HepG2 (cell line): ENCODE measurements around the gene COX14. TPM values are rescaled to one million over a fixed set of nuclear protein-coding genes. Genes with fewer than 3 reads are reported as not detected.

Experiments used
- ATAC-seq: fragments of 200-7000 bp; cut with Tn5 transposase; 3 replicates; pipeline ENCODE4 v1.9.1; 2020; ENCODE audit warnings: mild to moderate bottlenecking, moderate library complexity
- BruUV-seq: library from RNA; stranded (reverse); fragments of 400-500 nt; replicated peaks from 2 replicates; lab custom pipeline; 2021; lab: Mats Ljungman, UMichigan
- CTCF ChIA-PET: fragments of 300-600 bp; formaldehyde crosslinking; extraction: SDS; loops from one replicate; lab custom pipeline; 2021; ENCODE audit warnings: low total read pairs, inconsistent platforms, low intra/inter-chr PET ratio; lab: Yijun Ruan, JAX
- POLR2A ChIA-PET: fragments of 350-600 bp; sonication (Branson Sonifier 250); formaldehyde crosslinking; loops from one replicate; lab custom pipeline; 2020; ENCODE audit warnings: antibody characterized with exemption, inconsistent platforms; lab: Yijun Ruan, JAX
- DNase-seq: peaks from one replicate; pipeline ENCODE4 v3.0.0-alpha.2; 2015; ENCODE audit warnings: low spot score
- FAIRE-seq: peaks from 3 replicates; lab custom pipeline; 2011; peaks lifted over from hg19 to GRCh38; lab: Jason Lieb, UNC
- H2AFZ ChIP-seq: one replicate; pipeline ENCODE4 v1.6.1; 2011; ENCODE audit warnings: low read length, inconsistent platforms
- H3K27ac ChIP-seq: fragments of 300-600 bp; 3 replicates; pipeline ENCODE4 v1.8.0; 2011; ENCODE audit warnings: mixed run types, mild to moderate bottlenecking, mixed read lengths, low read length, inconsistent platforms; ENCODE audit not compliant: insufficient read depth; ENCODE audit errors: extremely low read length
- H3K27me3 ChIP-seq, 2 experiments: fragments of 200-600 bp in 1 of 2; 2 replicates in 1 of 2; 3 replicates in 1 of 2; pipeline versions ENCODE4 v1.6.0 to v1.8.0; 2011; ENCODE audit warnings: low read length in 2 of 2, mild to moderate bottlenecking in 2 of 2, moderate library complexity in 2 of 2, inconsistent platforms in 1 of 2; ENCODE audit not compliant: insufficient read depth in 2 of 2, control insufficient read depth in 1 of 2
- H3K36me3 ChIP-seq, 2 experiments: fragments of 200-600 bp in 1 of 2; replicated peaks in 1 of 2; 2 replicates in 1 of 2; 3 replicates in 1 of 2; pipeline versions ENCODE4 v1.5.1 to v1.8.0; 2011; ENCODE audit warnings: low read length in 2 of 2, inconsistent platforms in 1 of 2; ENCODE audit not compliant: insufficient read depth in 2 of 2, control insufficient read depth in 1 of 2
- H3K4me1 ChIP-seq: 2 replicates; pipeline ENCODE4 v1.5.1; 2012; ENCODE audit warnings: low read length, inconsistent platforms; ENCODE audit not compliant: insufficient read depth
- H3K4me2 ChIP-seq: 2 replicates; pipeline ENCODE4 v1.6.0; 2011; ENCODE audit warnings: low read depth, low read length, inconsistent platforms
- H3K4me3 ChIP-seq, 3 experiments: fragments of 200-600 bp in 1 of 3; sonication (generic), shearing (Covaris generic) in 1 of 3; replicated peaks in 1 of 3; 2 replicates each; pipeline ENCODE4 v1.5.1; 2011 to 2016; ENCODE audit warnings: low read length in 3 of 3, inconsistent platforms in 2 of 3, low read depth in 2 of 3, mild to moderate bottlenecking in 2 of 3, control low read depth in 1 of 3, mixed read lengths in 1 of 3; ENCODE audit not compliant: insufficient read depth in 1 of 3
- H3K79me2 ChIP-seq: one replicate; pipeline ENCODE4 v1.6.1; 2011; ENCODE audit warnings: low read length, inconsistent platforms; ENCODE audit not compliant: insufficient read depth
- H3K9ac ChIP-seq: 2 replicates; pipeline ENCODE4 v1.6.0; 2011; ENCODE audit warnings: mild to moderate bottlenecking, low read depth, low read length, inconsistent platforms; ENCODE audit not compliant: insufficient read depth
- H3K9me3 ChIP-seq: 2 replicates; pipeline ENCODE4 v1.5.1; 2012; ENCODE audit warnings: mild to moderate bottlenecking, low read length
- H4K20me1 ChIP-seq: 2 replicates; pipeline ENCODE4 v1.6.0; 2011; ENCODE audit warnings: inconsistent platforms, mild to moderate bottlenecking, low read length, moderate library complexity; ENCODE audit not compliant: insufficient read depth
- CREB3 ChIP-seq: sonication (generic); formaldehyde crosslinking; IDR thresholded peaks from 2 replicates; pipeline ENCODE4 v1.5.0; 2020; ENCODE audit warnings: missing genetic modification reagents
- GPN1 ChIP-seq: sonication (generic); formaldehyde crosslinking; IDR thresholded peaks from 2 replicates; pipeline ENCODE4 v1.5.1; 2020; ENCODE audit warnings: missing genetic modification reagents, borderline replicate concordance
- HDAC1 ChIP-seq: sonication (generic); formaldehyde crosslinking; IDR thresholded peaks from 2 replicates; pipeline ENCODE4 v1.5.1; 2020; ENCODE audit warnings: mild to moderate bottlenecking, missing genetic modification reagents
- NFIB ChIP-seq: sonication (generic); formaldehyde crosslinking; IDR thresholded peaks from 2 replicates; pipeline ENCODE4 v1.9.0; 2021; ENCODE audit warnings: missing genetic modification reagents, mild to moderate bottlenecking, borderline replicate concordance
- PLSCR1 ChIP-seq: sonication (generic); formaldehyde crosslinking; IDR thresholded peaks from 2 replicates; pipeline ENCODE4 v1.5.0; 2020; ENCODE audit warnings: missing genetic modification reagents, mild to moderate bottlenecking, borderline replicate concordance
- POGZ ChIP-seq: sonication (generic); formaldehyde crosslinking; IDR thresholded peaks from 2 replicates; pipeline ENCODE4 v1.4.0; 2020; ENCODE audit warnings: mild to moderate bottlenecking, missing genetic modification reagents
- SKI ChIP-seq: fragments of 450-650 bp; IDR thresholded peaks from one replicate; pipeline ENCODE4 v1.6.1; 2018; ENCODE audit warnings: mild to moderate bottlenecking; ENCODE audit not compliant: partially characterized antibody
- TBP ChIP-seq: sonication (generic); formaldehyde crosslinking; IDR thresholded peaks from 2 replicates; pipeline ENCODE4 v1.5.0; 2020; ENCODE audit warnings: missing genetic modification reagents
- TBX3 ChIP-seq: fragments of 450-650 bp; IDR thresholded peaks from 2 replicates; pipeline ENCODE4 v1.6.1; 2017; ENCODE audit warnings: antibody characterized with exemption, mild to moderate bottlenecking, inconsistent platforms, borderline replicate concordance
- ZBTB38 ChIP-seq: sonication (generic); formaldehyde crosslinking; IDR thresholded peaks from 2 replicates; pipeline ENCODE4 v1.5.1; 2020; ENCODE audit warnings: mild to moderate bottlenecking, missing genetic modification reagents
- ZFYVE20 ChIP-seq: sonication (generic); formaldehyde crosslinking; IDR thresholded peaks from 2 replicates; pipeline ENCODE4 v1.8.0; 2023; ENCODE audit warnings: low read depth, mild to moderate bottlenecking, moderate library complexity, missing genetic modification reagents, borderline replicate concordance
- ZNF224 ChIP-seq: sonication (generic); formaldehyde crosslinking; IDR thresholded peaks from 2 replicates; pipeline ENCODE4 v1.5.0; 2020; ENCODE audit warnings: mild to moderate bottlenecking, missing genetic modification reagents
- ZNF605 ChIP-seq: sonication (generic); formaldehyde crosslinking; IDR thresholded peaks from 2 replicates; pipeline ENCODE4 v1.8.0; 2022; ENCODE audit warnings: mild to moderate bottlenecking, missing genetic modification reagents
- ZNF724P ChIP-seq: sonication (generic); formaldehyde crosslinking; IDR thresholded peaks from 2 replicates; pipeline ENCODE4 v1.8.0; 2022; ENCODE audit warnings: missing genetic modification reagents, borderline replicate concordance
- ZNF766 ChIP-seq: sonication (generic); formaldehyde crosslinking; IDR thresholded peaks from 2 replicates; pipeline ENCODE4 v1.5.0; 2020; ENCODE audit warnings: missing genetic modification reagents, borderline replicate concordance
- ZNF879 ChIP-seq: sonication (generic); formaldehyde crosslinking; IDR thresholded peaks from 2 replicates; pipeline ENCODE4 v1.8.1; 2023; ENCODE audit warnings: missing genetic modification reagents
- ZNF883 ChIP-seq: sonication (generic); formaldehyde crosslinking; IDR thresholded peaks from 2 replicates; pipeline ENCODE4 v1.5.1; 2020; ENCODE audit warnings: mild to moderate bottlenecking, missing genetic modification reagents; ENCODE audit errors: not compliant biosample characterization
- WGBS: methylation state at CpG from one replicate; pipeline ENCODE4 v1.1.6; 2017; ENCODE audit warnings: low lambda C conversion rate; 5-methylcytosine and 5-hydroxymethylcytosine counted together
- in situ Hi-C: cut with HindIII; loops from 2 replicates; pipeline ENCODE4 v1.10.0; 2017; ENCODE audit warnings: low pct_unique_long_range_greater_than_20kb; ENCODE audit not compliant: extremely low pct_ligation_motif_present
- intact Hi-C: fragments of 100-400 bp; cut with micrococcal nuclease; formaldehyde crosslinking; loops from one replicate; pipeline ENCODE4 v1.10.0; 2022; ENCODE audit not compliant: unreplicated experiment
- polyA plus RNA-seq, 8 experiments: library from polyadenylated mRNA; depleted of rRNA in 3 of 8; stranded (reverse) in 7 of 8; unstranded in 1 of 8; fragments of >200 nt; fragmentation: Illumina TruSeq in 4 of 8; extraction: Trizol in 4 of 8; gene quantifications; 2 replicates each; pipeline versions ENCODE4 v1.2.1 to v1.2.3, GENCODE V29; 2011 to 2016; ENCODE audit warnings: low read depth in 4 of 8, missing spikeins in 1 of 8, mixed read lengths in 1 of 8; ENCODE audit not compliant: insufficient read depth in 1 of 8
- total RNA-seq, 5 experiments: library from RNA; depleted of rRNA; stranded (reverse); fragments of >200 nt; fragmentation: Illumina TruSeq; extraction: Trizol; gene quantifications; 2 replicates each; pipeline ENCODE4 v1.2.3, GENCODE V29; 2016; ENCODE audit warnings: low read depth in 1 of 5
- TF ChIP-seq, protein P1 (sequence below): sonication (generic); formaldehyde crosslinking; IDR thresholded peaks from 2 replicates; pipeline ENCODE4 v1.4.0; 2020; ENCODE audit warnings: mild to moderate bottlenecking, missing genetic modification reagents

The COX14 gene
- total and polyA plus RNA-seq, 2 of the 13 experiments (the other 11 are each of a cell fraction or from before 2014, with no cell fraction given): 53.0 to 71.6 TPM

DNA sequence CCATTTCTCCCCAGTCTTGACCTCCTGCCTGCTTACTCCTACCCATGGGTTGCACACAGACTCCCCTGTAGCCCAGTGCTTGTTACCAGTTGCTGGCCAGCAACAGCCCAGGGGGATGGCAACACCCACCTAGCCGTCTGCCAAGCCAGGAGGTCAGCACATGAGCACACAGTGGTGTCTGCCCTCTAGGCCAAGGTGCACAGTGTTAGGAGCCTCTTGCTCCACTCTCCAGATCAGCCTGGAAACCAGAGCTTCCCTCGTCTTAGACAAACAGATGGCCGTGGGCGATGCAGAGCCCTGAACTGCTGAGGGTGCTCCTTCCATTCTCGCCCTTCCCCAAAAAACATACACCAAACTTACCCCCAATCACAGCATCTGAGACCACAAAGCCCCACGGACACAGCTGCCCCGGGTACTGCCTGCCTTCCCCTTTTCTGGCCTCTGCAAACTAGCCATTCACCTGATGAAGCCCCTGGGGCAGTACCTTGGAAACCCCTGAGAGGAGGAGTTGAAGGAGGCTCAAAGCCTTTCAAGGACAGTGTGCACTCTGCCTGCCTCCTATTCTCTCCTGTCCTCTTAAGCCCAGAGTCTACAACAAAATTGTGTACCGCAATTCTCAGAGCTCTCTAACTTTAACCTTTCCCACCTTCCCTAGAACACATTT, 9.3 kb upstream of the COX14 start (continued):
- no peak for TF ChIP-seq CREB3 (CRISPR knock-in tag)
- TF ChIP-seq SKI: peak; percentile 75
- no peak for TF ChIP-seq ZNF724P (CRISPR knock-in tag)
- no peak for TF ChIP-seq POGZ (CRISPR knock-in tag)
- TF ChIP-seq TBP (CRISPR knock-in tag): no peak
- TF ChIP-seq PLSCR1 (CRISPR knock-in tag): no peak
- TF ChIP-seq ZBTB38 (CRISPR knock-in tag): peak; percentile 61; the same call in 1 of the 2 replicates
- no peak for TF ChIP-seq NFIB (CRISPR knock-in tag)
- TF ChIP-seq, all 625 proteins: peak for 95

- H4K20me1 ChIP-seq: no peaks in the 10 kb centered on the region
- peak overlapping the region; percentile 73 for H3K27ac ChIP-seq
- H3K4me2 ChIP-seq: peak overlapping the region; percentile 96
- peaks cover 63% of the 10 kb centered on the region for H3K4me1 ChIP-seq
- peak overlapping the region; percentile 72 for H3K9ac ChIP-seq
- ChIA-PET POLR2A (interaction anchor here (0.8 to 4.6 kb wide), 10 partner anchors 9 to 298 kb away, joined by 3 to 93 read pairs (median 5); partner anchors contain the start of genes CERS5, COX14, LARP4 and SMARCD1), CTCF (no interaction called here)
- ATAC-seq: no peak; the same call in 2 of the 3 replicates
- H3K79me2 ChIP-seq: no peaks in the 10 kb centered on the region
- 100% methylated on average over 2 of the region's 2 CpGs for WGBS
- intact Hi-C loops (no loop called here), in situ Hi-C loops (no loop called here)
- peaks cover 5 to 22% of the 10 kb centered on the region in 2 experiments for H3K36me3 ChIP-seq
- no peak for FAIRE-seq
- no peaks in the 10 kb centered on the region for H3K27me3 ChIP-seq
- no TSS peak for BruUV-seq
- no peak for DNase-seq
- H2AFZ ChIP-seq: no peak overlapping the region
- H3K9me3 ChIP-seq: no peaks in the 10 kb centered on the region
- H3K4me3 ChIP-seq: peak overlapping the region in 2 of 3 experiments; percentile 58 to 75; a peak in 3 of 6 replicates
- TF ChIP-seq ZFYVE20 (CRISPR knock-in tag) (no peak), HDAC1 (CRISPR knock-in tag) (no peak), ZNF883 (CRISPR knock-in tag) (no peak), ZNF879 (CRISPR knock-in tag) (0 out of 2 replicates have a peak, but pooled peaks have one; percentile 6), TBX3 (no peak), ZNF224 (CRISPR knock-in tag) (0 out of 2 replicates have a peak, but pooled peaks have one; percentile 25), ZNF766 (CRISPR knock-in tag) (0 out of 2 replicates have a peak, but pooled peaks have one; percentile 30), GPN1 (CRISPR knock-in tag) (no peak), ZNF605 (CRISPR knock-in tag) (peak; percentile 3; the same call in 1 of the 2 replicates)
- TF ChIP-seq, protein P1, sequence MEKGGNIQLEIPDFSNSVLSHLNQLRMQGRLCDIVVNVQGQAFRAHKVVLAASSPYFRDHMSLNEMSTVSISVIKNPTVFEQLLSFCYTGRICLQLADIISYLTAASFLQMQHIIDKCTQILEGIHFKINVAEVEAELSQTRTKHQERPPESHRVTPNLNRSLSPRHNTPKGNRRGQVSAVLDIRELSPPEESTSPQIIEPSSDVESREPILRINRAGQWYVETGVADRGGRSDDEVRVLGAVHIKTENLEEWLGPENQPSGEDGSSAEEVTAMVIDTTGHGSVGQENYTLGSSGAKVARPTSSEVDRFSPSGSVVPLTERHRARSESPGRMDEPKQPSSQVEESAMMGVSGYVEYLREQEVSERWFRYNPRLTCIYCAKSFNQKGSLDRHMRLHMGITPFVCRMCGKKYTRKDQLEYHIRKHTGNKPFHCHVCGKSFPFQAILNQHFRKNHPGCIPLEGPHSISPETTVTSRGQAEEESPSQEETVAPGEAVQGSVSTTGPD (CRISPR knock-in tag): no peak
These were observed 8.7 kb upstream of the COX14 start for GRCh38 chr12:50103351-50103750.
